ENCODE results near the gene TSPAN19.
A peak's percentile ranks its signal among the peaks of the same experiment; 100 is the strongest.

TSPAN19 gene

DNA sequence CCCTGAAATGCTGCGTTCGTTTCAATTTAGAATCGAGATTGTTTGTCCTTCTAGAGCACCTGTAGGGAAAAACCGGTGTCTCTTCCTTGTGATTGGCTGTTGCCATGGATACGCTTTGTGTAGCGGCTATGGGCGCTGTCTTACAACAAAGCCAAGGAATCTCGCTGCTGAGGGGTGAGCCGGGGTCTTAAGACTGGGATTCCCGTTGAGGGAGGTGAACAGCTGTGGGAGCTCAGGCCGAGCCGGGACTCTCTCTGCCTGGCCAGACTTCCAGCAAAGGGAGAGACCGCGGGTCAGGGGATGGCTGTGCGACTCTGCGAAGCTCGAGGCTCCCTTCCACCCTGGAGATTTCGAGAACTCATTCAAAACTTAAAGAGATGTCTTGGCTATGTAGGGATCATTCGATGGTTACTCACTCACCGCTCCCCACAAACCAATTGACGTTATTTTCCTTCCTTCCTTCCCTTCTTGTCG, at the start of gene TSPAN19, which contains the start of gene LRRIQ1:
Gene TSPAN19 (minus strand): TSS at position 44 of the 474 bp plus-strand sequence. CDS start 6,331 bp downstream, outside the sequence.
Gene LRRIQ1 (plus strand): TSS at position 118 of the 474 bp plus-strand sequence. CDS start 1,826 bp downstream, outside the sequence.
- TF ChIP-seq, protein P1, sequence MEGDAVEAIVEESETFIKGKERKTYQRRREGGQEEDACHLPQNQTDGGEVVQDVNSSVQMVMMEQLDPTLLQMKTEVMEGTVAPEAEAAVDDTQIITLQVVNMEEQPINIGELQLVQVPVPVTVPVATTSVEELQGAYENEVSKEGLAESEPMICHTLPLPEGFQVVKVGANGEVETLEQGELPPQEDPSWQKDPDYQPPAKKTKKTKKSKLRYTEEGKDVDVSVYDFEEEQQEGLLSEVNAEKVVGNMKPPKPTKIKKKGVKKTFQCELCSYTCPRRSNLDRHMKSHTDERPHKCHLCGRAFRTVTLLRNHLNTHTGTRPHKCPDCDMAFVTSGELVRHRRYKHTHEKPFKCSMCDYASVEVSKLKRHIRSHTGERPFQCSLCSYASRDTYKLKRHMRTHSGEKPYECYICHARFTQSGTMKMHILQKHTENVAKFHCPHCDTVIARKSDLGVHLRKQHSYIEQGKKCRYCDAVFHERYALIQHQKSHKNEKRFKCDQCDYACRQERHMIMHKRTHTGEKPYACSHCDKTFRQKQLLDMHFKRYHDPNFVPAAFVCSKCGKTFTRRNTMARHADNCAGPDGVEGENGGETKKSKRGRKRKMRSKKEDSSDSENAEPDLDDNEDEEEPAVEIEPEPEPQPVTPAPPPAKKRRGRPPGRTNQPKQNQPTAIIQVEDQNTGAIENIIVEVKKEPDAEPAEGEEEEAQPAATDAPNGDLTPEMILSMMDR (IDR thresholded peaks at IDR 0.05), result no peak

DNA sequence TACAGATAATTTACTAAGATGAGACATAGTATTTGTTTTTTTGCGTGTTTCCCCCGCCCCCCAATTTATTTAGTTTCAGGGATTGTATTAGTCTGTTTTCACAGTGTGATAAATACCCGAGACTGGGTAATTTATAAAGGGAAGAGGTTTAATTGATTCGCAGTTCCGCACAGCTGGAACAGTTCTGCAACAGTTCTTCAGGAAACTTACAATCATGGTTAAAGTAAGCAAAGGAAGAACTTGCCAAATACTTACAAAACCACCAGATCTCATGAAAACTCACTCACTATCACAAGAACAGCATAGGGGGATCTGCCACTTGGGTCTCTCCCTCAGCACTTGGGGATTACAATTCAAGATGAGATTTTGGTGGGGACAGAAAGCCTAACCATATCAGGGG, 49.0 kb upstream of the TSPAN19 start:
- TF ChIP-seq, protein P1 (IDR thresholded peaks at IDR 0.05), result no peak

DNA sequence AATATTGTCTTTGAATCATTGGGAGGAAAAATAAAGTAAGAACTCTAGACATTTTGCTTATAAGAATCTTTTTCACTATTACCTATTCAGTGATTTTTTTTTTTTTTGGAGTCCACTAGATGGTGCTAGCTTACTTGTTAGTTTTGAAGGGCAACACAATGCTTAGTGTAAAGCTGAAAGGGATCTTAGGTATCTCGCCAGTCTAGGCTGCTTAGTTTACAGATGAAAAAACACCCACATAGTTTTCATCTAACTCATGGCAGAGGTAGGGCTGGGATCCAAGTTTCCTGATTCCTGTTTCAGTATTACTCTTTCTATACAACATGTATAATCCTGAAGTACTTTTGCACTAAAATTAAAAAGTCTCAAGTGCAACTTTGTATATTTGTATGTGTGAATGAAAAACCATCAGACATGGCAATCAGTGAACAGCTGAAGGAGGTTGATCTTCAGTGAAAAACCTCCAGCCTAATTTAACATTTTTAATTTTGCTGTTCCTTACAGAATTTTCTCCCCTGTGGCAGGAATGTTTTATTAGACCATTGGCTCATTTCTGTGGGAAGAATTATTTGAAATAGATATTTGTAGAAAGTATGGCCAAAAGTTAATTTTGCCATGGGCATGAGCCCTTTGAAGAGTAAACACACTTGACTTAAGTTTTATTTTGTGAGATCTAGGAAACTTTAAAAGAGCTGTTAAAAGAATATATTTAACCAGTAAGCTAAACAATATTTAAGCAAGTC, 40.8 kb upstream of the TSPAN19 start:
- TF ChIP-seq, protein P1 (IDR thresholded peaks at IDR 0.05), result peak; percentile 56

DNA sequence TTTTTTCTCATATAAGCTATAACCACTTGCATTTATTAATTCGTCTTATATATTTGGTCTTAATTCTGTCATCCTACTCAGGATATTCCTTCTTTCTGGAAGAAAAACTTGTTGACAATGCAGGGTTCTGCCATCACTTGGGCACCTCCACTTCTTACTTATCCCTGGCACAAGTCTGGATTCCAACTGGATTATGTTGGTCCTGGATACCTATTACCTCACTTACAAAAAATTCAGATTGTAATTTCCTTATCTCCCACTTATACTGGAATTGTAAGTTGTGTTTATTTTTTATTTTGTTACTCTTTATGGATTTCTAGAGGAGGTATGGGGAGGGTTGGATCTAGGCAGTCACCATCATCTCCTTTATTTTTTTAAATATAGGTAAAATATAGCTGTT, 36.7 kb upstream of the TSPAN19 start:
- TF ChIP-seq, protein P1 (IDR thresholded peaks at IDR 0.05), result no peak

DNA sequence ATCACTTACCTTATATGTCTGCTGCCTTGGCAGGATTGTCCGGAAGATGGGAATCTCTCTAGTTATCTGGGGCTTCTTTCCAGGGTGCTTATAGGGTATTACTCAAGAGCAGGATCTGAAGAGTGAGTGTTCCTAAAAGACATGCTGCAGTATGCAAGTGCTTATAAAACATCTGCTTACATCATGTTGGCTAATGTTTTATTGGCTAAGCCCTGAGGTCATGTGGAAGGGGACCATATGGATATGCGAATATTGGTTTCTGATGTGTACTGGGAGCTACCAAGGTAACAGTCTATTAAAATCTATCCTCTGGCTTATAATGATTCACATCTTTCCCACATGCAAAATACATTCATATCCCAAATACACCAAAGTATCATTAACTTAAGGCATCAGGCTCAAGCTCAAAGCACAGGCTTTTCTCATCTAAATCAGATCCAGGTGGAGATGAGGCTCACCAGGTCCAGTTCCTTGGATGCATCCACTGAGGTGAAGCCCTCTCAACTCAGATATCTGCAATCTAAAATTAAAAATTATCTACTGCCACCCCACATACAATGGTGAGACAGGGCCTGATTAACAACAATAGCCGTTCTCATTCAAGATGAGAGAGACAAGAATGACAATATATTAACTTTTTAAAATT, 29.9 kb upstream of the TSPAN19 start:
- TF ChIP-seq, protein P1 (IDR thresholded peaks at IDR 0.05), result no peak

DNA sequence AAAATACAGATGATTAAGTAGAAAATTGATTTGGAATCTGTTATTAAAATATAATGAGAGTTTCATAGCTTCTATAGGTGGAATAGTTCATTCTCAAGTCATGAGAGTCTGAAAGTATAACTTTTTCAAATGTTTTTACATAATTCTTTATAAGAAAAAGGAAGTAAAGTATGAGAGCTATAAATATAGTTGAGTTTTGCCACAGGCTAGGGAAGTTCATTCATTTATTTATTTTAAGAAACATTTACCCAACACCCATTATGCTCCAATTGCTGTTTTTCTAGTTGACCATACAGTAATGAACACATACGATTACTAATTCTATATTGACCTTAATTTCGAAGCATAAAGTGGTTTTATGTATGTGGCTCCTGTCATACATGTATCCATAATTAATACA, 24.8 kb upstream of the TSPAN19 start:
- TF ChIP-seq, protein P1 (IDR thresholded peaks at IDR 0.05), result no peak

DNA sequence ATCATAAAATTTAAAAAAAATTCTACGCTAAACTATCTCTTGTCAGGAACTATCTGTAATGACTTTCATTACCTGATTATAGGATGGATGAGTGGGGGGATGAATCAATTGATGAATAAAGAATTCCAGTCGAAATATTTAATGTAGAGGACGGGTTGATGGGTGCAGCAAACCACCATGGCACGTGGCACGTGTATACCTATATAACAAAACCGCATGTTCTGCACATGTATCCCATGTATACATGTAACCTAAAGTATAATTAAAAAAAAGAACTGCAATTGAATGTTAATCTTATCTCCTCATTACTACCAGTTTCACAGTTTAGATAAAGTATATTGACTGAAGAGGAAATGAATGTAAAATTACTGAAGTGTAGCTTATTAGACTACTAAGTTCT, 23.5 kb upstream of the TSPAN19 start:
- TF ChIP-seq, protein P1 (IDR thresholded peaks at IDR 0.05), result no peak

Data from LNCAP (cell line).